Measurements from ENCODE around the gene KRTAP10-6.

- no peak for TF ChIP-seq GATA2 (IDR thresholded peaks at IDR 0.05; ENCODE audit: low read depth, low read length)
- TF ChIP-seq GATA3 (IDR thresholded peaks at IDR 0.05; ENCODE audit: low read depth, low read length), result no peak
These were observed 3.2 kb downstream of the KRTAP10-6 start for GRCh38 chr21:44589094-44589493.

Data from SH-SY5Y (cell line).